Measurements from ENCODE around the gene HACE1.
A peak's percentile ranks its signal among the peaks of the same experiment; 100 is the strongest.
"Not testable (repeated sequence)": the region's sequence is repeated elsewhere in the genome, so short reads cannot be mapped to it uniquely, and the experiment has no call there.

Gene HACE1

DNA sequence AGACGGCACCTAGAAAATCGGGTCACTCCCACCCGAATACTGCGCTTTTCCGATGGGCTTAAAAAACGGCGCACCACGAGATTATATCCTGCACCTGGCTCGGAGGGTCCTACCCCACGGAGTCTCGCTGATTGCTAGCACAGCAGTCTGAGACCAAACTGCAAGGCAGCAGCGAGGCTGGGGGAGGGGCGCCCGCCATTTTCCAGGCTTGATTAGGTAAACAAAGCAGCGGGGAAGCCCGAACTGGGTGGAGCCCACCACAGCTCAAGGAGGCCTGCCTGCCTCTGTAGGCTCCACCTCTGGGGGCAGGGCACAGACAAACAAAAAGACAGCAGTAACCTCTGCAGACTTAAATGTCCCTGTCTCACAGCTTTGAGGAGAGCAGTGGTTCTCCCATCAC lies 122.2 kb downstream of the HACE1 start:
- DNase-seq (ENCODE audit: low read depth in 2 of 2), result not testable (repeated sequence)

DNA sequence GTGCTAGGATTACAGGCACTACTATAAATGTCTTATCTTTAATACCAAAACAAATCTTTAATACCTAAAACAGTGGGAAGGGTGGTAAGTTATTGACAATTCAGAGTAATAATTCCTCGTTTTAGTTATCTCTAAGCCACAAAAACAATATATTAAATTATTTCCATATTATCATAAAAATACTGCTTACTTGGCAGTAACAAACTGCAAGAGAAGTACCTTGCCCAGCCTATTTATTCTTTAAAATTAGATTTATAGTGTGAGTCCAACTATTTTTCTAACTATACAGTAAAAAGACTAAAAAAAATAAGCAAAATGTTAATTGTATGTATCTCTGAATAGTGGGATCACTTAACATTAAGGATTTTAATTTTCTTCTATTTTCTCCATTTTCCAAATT lies 123.2 kb downstream of the HACE1 start:
- no peak for DNase-seq (ENCODE audit: low read depth in 2 of 2)

DNA sequence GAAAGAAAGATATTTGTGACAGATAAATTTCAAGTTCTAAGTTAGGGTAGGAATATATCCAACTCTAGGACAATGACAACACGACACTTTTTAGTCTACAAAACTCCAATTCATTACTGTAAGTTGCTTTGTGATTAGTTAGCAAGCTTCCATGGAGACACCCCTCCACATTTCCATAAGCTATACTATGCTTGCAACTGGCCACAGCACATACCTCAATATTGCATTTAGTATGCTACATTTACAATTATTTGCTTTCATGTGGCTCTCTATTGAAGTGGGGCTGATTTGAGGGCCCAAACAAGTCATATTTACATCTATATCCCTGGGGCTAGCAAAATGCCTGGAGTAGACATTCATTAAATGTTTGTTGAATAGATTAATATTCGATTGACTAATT lies 129.3 kb downstream of the HACE1 start:
- DNase-seq (ENCODE audit: low read depth in 2 of 2), result no peak

DNA sequence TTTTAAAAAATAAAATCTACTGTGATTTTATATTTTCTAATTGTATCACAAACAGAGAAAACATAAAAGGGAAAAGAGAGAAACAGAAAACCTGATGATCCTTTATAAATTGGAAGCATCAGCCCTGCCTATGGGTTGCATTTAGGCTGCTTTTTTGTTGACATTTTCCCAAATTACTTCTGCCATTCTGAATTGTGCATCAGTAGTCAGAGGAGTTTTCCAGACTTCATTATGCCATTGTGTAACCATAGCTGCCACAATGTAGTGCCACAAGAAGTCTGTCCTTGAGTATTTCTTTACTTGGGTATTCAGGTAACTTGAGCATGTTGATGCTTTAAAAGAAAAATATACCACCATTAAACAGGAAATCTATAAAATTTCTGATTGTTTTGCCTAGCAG lies 130.3 kb downstream of the HACE1 start:
- no peak for DNase-seq (ENCODE audit: low read depth in 2 of 2)

DNA sequence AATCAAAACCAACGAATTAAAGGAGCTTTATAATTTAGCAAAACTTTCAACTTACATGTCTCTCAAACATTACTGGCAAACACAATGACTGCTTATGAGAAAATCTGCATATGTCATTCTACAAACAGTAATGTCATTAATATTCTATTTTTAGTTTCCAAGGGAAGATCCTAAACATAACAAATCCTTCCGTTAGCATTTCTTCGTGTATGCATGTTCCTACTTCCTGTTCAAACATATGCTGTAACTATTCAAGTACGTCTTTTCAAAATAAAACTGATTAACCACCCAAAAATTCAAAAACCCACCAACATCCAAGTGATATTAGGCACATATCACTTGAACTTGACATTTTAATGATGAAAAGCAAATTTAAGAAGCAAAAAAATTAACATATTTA lies 131.3 kb downstream of the HACE1 start:
- no peak for DNase-seq (ENCODE audit: low read depth in 2 of 2)

DNA sequence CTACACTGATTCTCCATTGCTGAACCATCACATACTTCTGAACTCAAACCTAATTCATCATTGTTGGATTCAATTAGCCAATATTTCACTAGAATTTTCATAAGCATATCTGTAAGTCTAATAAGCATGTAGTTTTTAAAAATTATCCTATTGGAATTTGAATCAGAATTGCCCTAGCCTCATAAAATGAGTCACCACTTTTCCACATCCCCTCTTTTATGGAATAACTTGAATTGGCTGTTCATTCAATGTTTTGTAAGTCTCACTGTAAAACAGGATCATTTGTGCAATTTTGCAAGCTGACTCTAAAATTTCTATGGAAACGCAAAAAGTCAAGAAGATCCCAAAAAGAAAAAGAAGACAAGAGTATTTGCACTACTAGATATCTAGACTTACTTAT lies 141.0 kb downstream of the HACE1 start:
- no peak for DNase-seq (ENCODE audit: low read depth in 2 of 2)

DNA sequence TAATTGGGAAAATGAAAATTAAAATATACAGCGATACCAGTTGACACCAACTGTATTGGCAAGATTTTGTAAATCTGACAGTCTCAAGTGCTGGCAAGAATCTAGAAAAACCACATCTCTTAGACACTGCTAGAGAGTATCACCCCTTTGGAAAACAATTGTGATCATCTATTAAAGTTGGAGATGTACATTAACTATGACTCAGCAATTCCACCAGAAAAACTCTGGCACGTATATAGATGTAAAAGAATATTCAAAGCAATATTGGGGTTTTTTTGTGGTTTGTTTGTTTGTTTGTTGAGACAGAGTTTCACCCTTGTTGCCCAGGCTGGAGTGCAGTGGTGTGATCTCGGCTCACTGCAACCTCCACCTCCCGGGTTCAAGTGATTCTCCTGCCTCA lies 142.9 kb downstream of the HACE1 start:
- no peak for DNase-seq (ENCODE audit: low read depth in 2 of 2)

DNA sequence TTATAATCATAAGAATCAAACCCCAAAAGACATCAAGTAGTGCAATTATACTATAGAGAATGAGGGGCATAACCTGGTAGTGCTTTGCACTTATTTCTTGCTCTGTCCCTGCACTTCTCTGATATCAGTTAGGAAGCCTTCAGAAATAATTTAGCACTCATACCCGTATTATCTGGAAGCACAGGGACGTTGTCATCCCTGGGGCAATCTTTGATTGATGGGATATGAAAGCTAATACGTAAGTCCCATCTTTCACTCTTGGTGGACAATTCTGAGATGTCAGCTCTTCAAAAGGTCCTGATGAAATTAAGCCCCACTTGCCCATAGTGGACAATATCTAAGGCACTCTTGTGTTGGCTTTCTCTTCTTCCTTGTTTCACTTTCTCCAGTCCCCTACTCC lies 144.9 kb downstream of the HACE1 start:
- no peak for DNase-seq (ENCODE audit: low read depth in 2 of 2)

DNA sequence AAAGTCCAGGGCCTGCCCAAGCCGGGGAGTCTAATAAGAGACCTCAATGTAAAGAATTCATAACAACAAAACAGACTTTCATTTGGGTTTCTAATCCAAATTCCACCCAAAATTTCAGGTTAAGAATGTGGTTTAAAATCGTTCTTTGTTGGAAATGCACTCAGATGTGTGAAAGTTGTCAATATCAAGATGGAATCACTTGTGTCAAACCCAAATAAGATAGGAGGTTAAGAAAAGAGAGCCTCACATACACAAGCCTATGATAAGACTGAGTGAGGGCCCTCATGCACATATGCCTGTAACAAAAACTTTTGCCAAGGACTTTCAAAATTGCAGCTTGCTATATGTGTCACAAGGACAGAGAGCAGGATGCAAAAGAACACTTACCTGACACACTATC lies 145.7 kb downstream of the HACE1 start:
- no peak for DNase-seq (ENCODE audit: low read depth in 2 of 2)

DNA sequence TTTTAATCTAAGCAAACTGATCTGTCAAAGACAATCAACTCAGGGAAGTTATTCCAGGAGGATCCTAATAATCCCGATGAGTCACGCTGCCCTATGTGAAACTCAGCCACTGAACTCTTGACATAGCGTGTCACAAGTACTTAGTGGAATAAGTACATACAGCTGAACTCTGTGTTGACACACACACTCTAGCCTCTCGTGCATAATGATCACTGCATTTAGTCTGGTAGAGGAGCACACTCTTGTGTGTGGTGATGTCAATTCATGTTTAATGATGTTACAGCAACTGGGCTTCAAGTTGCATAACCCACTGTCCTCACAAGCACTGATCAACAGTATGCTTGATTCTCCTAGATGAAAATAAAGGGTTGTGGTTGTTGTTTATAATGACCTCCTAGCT lies 148.3 kb downstream of the HACE1 start:
- DNase-seq (ENCODE audit: low read depth in 2 of 2), result no peak

DNA sequence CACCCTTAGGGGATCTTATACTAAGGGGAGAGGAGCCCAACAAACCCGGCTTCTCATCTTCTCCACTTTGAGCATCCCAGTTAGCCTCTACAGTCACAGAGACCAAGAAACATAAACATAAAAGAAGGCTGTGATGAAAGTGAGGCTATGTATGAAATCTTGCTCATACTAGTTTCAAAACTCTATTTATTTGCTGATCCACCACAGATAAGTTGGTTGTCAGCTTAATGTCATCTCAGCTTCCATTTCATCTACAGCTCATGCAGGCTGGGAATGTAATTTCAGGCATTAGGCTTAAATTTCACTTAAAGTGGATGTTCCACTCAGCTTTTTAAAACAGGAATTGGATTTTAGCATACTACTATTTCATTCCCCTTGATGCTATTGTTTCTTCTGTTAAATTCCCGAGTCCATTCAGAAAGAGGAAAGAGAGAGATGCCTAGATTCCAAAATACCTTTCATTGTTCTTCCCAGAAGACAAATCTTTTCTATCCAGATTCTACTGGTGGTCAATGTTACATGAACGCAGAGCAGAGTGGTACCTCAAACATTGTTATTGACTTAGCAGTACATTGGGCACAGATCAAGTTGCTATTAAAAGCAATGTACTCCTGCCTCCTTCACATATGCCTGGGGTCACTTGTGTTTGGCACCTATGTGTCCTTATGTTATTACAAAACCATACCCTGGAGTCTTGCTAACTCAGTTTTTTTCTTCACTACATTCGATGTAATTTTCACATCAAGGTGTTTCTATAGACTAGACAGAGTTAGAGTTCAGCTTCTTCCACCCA lies 149.0 kb downstream of the HACE1 start:
- no peak for DNase-seq (ENCODE audit: low read depth in 2 of 2)

DNA sequence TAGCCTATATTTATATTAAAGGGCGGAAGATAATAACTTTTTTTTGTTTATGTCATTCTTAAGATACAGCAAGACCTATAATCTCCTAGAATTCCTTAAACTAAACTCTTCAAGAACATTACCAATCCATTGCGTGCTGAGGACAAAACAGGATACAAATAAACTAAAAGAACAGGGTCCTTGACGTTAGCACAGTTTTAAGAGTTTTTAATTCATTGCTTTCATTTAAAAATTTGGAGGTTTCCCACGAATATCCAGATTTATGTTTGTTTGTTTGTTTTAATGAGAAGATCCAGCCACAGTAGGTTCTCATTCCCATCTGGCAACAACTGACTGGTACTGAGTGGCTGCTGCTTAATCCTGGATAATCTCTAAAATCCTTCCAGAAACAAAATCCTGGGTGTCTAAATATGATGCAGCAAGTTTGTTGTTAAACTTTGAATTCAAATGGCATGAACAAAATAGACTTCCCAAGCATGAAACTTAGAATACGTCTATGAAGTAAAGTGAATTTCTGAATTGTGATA lies 153.7 kb downstream of the HACE1 start:
- no peak for DNase-seq (ENCODE audit: low read depth in 2 of 2)

DNA sequence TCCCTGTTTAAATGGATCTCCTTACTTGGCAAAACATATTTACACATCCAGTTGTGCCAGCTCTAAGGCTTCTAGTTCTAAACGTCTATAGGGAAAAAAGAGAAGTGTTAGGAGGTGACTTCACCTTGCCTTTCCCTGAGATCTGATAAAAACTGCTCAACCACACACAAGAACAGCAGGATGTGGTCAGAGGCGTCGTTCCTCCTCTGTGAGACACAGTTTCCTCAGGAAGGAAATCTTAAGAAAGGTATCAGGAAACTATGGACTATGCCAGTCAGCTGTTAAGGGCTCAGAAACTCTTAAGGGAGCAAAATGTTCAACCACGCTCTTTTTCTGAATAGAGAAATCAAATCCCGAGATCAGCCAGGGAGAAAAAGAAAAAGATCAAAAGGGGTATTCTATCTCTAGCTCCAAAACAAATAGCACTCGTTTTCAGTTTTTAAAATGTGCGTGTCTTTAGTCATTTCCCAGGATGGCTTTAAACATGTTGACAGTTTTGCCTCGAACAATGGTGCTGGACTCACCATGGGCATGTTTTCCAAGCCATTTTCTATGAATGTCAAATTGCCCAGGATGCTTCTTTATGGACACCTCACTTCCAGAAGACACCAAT lies 154.5 kb downstream of the HACE1 start:
- DNase-seq (ENCODE audit: low read depth in 2 of 2), result peak in 1 of 2 donors; percentile 11

DNA sequence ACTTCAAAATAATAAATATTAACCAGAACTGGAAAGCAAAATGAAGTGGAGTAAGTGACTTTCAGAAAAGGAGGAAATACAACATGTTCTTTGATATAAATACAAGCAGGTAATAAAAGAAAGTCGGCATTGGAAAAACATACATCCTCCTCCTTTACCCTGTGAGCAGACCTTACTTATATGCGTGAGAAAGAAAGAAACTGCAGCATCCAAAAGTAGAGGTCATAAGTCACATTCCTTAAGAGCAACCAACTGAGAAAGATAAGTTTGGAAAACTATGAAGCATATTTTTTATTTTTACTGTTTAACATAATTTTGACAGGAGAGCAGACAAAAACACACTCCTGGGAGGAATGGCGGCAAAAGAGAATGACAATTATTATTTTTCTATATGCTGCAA lies 155.5 kb downstream of the HACE1 start:
- DNase-seq (ENCODE audit: low read depth in 2 of 2), result no peak

DNA sequence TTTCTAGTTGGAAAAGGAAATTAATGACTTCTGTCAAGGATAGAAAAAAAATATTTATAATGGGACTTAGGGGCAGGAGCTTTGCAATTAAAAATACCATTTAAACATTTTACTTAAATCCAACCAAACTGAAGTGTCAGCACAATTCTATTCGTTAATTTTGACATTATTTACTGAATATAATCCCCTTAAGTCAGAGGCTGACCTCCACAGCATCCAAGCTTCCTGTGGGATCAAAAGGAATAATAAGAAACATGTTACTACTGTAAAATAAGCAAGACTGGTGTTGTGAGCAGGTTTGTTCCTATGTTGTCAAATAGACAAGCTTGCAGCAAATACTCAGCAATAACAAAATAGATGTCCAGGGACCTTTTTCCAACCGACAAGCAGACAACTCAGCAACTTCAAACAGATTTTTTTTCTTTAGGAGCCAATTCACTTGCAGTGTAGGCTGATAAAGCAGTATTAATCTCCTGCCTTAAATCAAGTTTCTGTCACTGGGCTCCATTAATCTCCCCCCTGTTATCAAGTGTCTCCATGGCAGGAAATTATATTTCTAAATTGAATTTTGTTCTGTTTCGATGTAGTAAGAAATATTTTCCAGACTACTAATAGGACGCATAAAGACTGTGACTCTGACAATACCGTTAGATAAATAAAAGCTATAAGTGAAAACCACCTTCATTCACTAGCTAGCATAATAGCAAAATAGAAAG lies 157.4 kb downstream of the HACE1 start:
- DNase-seq (ENCODE audit: low read depth in 2 of 2), result no peak

DNA sequence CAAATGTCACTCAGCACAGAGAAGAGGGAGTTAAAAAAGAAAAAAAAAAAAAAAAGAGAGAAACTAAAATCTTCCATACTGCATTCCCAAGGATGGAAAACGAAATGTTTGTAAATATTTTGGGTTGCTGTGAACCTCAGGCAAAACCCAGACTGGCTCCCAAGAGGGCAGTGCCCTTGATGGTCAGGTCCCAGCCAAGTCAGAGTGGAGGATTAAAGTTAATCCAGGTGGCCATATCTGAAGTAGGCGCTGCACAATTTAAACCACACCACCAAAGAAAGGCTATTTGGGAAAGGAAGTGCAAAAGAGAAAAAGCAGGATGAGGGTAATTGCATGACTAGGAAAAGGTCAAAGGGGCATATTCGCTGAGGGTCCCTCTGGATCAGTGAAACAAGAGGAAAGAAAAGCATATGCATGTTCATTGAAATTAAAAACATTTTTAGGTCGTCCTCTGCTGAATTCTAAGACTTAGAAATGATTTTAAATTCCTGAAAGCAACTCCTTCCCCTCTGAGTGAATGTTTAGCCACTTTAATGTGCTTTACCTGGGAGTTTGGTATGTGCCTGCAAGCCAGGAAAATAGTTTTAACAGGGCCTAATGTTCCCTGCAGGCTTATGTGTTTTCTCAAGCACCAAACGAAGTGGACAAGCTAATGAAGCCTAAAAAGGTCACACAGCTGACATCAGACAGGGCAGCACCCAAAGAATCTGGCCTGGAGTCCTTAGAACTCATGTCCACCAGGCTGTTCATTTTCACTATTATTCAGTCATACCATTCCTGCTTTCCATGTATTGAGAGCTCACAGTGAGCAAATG lies 159.1 kb downstream of the HACE1 start:
- no peak for DNase-seq (ENCODE audit: low read depth in 2 of 2)

DNA sequence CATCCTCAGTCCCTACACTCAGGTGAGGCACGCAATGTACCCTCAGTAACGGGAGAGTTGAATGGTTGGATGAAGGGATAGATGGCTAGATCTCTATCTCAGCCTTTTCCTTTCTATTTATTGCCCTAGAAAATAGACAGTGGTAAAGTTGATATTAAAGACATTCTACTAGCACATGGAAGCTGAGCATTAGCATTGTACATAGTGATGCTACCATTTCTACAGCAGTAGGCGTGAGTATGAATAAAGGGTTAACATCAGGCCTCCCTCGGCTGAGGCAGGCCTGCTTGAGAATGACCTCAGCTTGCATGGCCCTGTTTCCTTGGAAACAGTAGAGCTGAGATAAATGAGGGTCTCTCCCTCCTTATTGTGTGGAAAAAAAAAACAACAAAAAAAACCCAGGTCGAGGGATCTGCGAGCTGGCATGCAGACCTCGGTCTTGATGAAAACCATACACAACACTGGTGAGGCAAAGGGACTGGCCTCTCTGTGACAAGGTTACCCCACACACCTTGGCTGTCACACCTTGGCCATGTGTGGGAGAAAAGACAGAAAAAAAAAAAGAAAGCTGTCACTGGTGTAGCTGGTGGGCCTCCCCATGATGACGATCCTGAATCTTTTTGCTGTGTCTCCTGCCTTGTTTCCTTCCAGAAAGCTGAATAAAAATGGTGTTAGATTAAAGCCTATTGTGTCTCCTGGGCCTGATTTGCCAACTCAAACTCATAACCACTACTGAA lies 160.0 kb downstream of the HACE1 start:
- no peak for DNase-seq (ENCODE audit: low read depth in 2 of 2)

DNA sequence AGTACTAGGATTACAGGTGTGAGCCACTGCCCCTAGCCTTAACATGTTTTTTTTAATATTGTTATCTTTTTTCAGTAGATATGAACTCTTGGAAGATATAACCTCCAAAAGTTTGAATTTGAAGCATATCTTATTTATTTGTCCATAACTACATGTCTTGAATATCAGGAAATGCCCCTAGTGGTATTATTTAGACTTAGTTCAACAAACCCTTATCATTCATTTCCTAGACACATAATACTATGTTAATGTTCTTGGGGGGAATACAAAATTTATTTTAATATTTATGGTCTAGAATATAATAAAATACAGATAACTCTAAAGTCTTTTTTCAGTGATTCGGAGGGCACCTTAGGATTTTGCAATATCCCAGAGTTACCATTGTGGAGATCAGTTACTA lies 160.7 kb downstream of the HACE1 start:
- DNase-seq (ENCODE audit: low read depth in 2 of 2), result no peak

DNA sequence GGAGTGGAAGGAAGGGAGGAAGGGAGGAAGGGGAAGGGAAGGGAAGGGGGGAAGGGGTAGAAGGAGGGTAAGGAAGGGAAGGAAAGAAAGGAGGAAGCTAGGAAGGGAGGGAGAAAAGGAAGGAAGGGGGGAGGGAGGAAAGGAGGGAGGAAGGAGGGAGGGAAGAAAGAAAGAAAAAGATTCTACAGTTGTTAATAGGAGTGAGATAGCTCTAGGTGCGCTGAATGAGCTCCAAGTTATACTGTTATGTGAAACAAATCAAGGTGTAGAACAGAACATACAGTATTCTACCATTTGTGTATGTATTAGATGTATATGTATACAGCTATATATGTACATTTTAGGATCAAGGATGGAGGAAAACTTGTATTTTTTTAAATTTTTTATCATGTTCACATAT lies 167.7 kb downstream of the HACE1 start:
- DNase-seq (ENCODE audit: low read depth in 2 of 2), result no peak

DNA sequence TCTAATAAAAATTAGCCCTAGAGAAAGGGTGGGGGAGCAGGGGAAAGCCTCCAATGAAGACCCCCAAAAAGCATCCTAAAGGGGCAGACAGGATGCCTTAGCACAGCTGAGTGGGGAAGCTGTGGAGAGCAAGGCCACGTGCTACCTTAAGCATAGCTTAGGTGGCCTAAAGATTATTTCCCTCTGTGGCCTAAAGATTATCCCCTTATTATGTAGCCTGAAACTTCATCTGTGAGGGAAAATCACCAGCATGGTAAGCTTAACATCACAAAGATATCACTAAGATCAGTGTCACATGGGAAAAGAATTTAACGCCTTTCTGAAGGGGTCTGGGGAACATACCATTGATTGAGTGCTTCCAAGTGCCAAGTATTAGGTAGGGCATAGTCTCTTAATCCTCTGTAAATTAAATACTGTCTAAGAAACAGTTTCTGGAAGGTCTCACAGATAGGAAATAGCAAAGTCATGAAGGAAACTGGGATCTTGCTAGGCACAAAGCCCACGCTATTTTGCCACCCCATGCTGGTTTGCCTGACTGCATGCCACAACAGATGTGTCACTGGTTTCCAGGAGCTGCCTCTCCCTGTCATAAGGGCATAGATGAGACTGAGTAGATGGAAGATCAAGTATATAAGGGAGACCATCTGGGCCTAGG lies 170.0 kb downstream of the HACE1 start:
- DNase-seq (ENCODE audit: low read depth in 2 of 2), result no peak
